Endometrial microvascular endothelial cells (primary cell): ENCODE results near the gene ADARB2. TPM values are rescaled to one million over a fixed set of nuclear protein-coding genes. Genes with fewer than 3 reads are reported as not detected.

ENCODE experiments used
- in situ Hi-C: cut with HindIII; loops from 2 replicates; pipeline ENCODE4 v1.10.0; 2017; ENCODE audit warnings: low sequenced_read_pairs, low pct_unique_long_range_greater_than_20kb; ENCODE audit errors: inconsistent ontology term
- total RNA-seq: library from RNA; depleted of rRNA; stranded (reverse); fragments of >200 nt; gene quantifications from one replicate; pipeline ENCODE4 v1.2.3, GENCODE V29; 2015; ENCODE audit errors: inconsistent ontology term

Gene ADARB2
- total RNA-seq, 1 donor from 2014 or later = not detected

- in situ Hi-C loops = no loop called here
Measured at GRCh38 chr10:1653321-1653720, 84.0 kb downstream of the ADARB2 start.

DNA sequence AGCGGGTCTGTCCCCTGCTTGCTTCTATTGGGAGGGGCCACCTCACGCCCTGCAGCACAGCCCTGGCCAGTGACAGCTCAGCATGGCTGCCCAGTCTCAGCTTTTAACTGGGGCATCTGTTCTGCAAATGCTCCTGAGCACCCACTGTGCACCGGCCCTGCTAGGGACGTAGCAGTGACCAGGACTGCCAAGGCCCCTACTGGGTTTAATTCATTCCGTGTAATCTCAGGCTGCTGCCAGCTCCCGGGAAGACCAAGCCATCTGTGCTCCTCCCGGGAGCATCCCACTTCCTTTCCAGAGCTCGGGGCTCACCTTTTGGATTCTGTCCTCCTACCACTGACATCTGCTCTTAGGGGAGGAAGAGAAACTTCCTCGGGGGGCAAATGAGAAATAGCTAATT lies 85.2 kb downstream of the ADARB2 start:
- in situ Hi-C loops = no loop called here

GRCh38 chr10:1651270-1651966 lies 85.9 kb downstream of the ADARB2 start:
- in situ Hi-C loops = no loop called here

GRCh38 chr10:1650542-1651269 lies 86.6 kb downstream of the ADARB2 start:
- in situ Hi-C loops = no loop called here

DNA sequence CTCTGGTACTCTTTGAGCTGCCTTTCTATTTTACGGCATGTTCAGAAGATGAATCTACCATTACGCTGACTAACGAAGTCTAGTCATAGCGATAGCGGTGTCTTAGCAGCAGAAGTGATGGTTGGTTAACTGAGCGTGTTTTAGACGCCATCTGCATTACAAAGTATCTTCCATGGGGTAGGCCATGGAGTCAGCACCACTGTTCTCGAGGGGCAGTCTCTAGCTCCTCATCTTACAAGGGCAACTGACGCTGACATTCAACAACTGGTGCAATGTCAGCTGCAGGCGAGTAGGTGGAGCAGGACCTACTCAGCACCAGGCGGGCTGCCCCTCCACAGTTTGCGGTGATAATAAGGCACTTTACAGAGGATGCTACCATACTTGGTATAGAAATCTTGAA lies 88.7 kb downstream of the ADARB2 start:
- in situ Hi-C loops = no loop called here

DNA sequence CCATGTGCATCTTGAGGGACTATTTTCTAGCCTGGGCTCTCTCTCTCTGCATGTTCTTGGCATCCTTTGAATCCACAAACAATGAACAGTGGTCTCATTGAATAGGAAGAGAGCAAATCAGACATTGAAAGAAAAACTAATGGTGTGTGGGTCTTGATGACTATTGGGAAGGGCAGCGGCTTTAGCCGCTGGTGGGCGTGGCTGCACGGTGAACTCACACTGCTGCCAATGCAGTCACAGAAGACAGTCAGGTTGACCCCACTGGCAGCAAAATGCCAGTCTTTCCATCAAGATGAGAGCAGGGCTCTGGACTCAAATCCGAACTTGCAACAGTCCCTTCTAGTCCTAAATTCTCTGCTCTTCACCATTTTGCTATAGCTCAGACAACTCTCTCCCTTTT lies 91.0 kb downstream of the ADARB2 start:
- in situ Hi-C loops = no loop called here

GRCh38 chr10:1645896-1646295 lies 91.4 kb downstream of the ADARB2 start:
- in situ Hi-C loops = no loop called here

GRCh38 chr10:1644191-1644711 lies 93.1 kb downstream of the ADARB2 start:
- in situ Hi-C loops = no loop called here

- in situ Hi-C loops = no loop called here
Measured at GRCh38 chr10:1643908-1644179, 93.5 kb downstream of the ADARB2 start.

- in situ Hi-C loops = no loop called here
Measured at GRCh38 chr10:1643161-1643907, 94.0 kb downstream of the ADARB2 start.

DNA sequence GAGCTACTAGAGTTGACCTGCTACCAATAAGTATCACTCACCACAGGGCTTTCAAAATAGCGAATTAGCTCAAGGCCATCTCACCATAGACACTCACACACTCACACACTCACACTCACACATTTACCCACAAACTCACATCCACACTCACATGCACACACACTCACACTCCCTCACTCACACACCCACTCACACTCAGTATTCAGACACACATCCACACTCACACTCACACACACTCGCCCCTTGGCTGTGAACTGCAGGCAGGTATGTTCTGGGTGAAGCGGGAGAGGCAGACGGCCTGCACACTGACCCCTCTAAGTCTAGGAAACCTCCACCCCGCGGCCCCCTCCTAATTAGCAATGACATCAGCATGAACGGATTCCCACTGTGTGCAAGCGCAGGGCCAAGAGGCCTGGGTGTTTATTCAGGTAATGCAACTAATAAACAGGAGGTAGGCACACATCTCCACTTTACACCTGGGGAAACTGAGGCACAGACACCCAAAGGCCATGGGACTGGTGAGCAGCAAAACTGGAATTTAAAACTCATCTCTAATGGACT lies 94.6 kb downstream of the ADARB2 start:
- in situ Hi-C loops = no loop called here

GRCh38 chr10:1641402-1641801 lies 95.9 kb downstream of the ADARB2 start:
- in situ Hi-C loops = no loop called here

GRCh38 chr10:1638889-1639419 lies 98.4 kb downstream of the ADARB2 start:
- in situ Hi-C loops = no loop called here

- in situ Hi-C loops = no loop called here
Measured at GRCh38 chr10:1635340-1635739, 102.0 kb downstream of the ADARB2 start.

DNA sequence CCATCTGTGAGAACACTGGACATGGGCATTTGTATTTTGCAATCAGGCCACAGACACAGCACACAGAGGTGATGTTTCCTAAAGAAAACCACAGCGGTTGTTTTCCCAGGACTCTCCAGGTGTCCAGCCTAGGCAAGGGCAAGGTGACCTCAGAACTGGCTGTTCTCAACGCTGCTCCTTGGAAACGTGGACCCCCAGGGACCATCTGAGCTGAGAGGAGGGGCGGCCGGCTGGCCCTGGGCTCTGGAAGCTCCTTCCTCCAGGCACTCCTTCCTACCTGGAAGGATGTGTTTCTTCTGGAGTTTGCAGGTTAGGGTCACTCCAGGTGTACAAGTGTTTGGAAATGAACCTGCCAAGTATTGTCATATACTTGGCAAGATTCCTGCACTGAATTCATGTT lies 103.1 kb downstream of the ADARB2 start:
- in situ Hi-C loops = no loop called here

GRCh38 chr10:1633783-1634182 lies 103.5 kb downstream of the ADARB2 start:
- in situ Hi-C loops = no loop called here

DNA sequence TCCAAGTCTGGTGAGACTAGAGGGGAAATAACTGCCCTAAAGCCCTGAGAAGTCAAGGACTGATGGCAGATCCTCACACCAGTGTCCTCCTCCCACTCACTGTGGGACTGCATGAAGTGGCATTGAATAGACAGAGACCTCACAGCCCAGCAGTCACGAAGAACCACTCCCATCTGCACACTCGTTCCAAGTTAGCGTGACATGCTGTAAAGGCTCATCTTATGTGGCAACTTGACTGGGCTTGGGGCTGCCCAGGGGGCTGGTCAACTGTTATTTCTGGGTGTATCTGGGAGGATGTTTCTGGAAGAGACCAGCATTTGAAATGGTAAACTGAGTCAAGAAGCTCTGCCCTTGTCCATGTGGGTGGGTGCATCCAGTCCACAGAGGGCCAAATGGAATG lies 104.7 kb downstream of the ADARB2 start:
- in situ Hi-C loops = no loop called here

- in situ Hi-C loops = no loop called here
Measured at GRCh38 chr10:1632141-1632540, 105.2 kb downstream of the ADARB2 start.

GRCh38 chr10:1631282-1631681 lies 106.0 kb downstream of the ADARB2 start:
- in situ Hi-C loops = no loop called here
